B cell (primary cell): ENCODE measurements around the gene NUBPL. TPM values are rescaled to one million over a fixed set of nuclear protein-coding genes. Genes with fewer than 3 reads are reported as not detected.

Experiments used
- ATAC-seq: fragments of 200-7000 bp; cut with Tn5 transposase; one replicate; pipeline ENCODE4 v1.10.0; 2021; ENCODE audit warnings: low read depth, mild to moderate bottlenecking, moderate number of reproducible peaks, moderate library complexity
- CTCF ChIA-PET: fragments of 350-600 bp; sonication (Branson Sonifier 250); formaldehyde crosslinking; loops from one replicate; lab custom pipeline; 2021; ENCODE audit warnings: antibody characterized with exemption, inconsistent platforms; lab: Charles Lee
- POLR2A ChIA-PET: fragments of 350-600 bp; sonication (Branson Sonifier 250); formaldehyde crosslinking; loops from one replicate; lab custom pipeline; 2021; ENCODE audit warnings: antibody characterized with exemption; lab: Charles Lee
- DNase-seq: peaks from one replicate; pipeline ENCODE4 v3.0.0; 2013
- H2AFZ ChIP-seq: 2 replicates; pipeline ENCODE4 v1.6.1; 2012; ENCODE audit warnings: mild to moderate bottlenecking, low read depth, low read length; ENCODE audit not compliant: insufficient read depth, poor library complexity, severe bottlenecking
- H3K27ac ChIP-seq, 2 donors: 1 replicate in 1 of 2; 2 replicates in 1 of 2; pipeline ENCODE4 v1.5.1; 2012 to 2013; ENCODE audit warnings: low read length in 2 of 2, mild to moderate bottlenecking in 2 of 2, moderate library complexity in 1 of 2
- H3K27me3 ChIP-seq, 4 experiments: fragments of 200-600 bp in 1 of 4; sonication (generic) in 1 of 4; replicated peaks in 1 of 4; 1 replicate in 2 of 4; 2 replicates in 2 of 4; pipeline versions ENCODE4 v1.6.1 to v1.7.0; 2013 to 2016; ENCODE audit warnings: low read length in 3 of 4, mild to moderate bottlenecking in 2 of 4, mixed read lengths in 1 of 4, moderate library complexity in 1 of 4; ENCODE audit not compliant: insufficient read depth in 4 of 4, control insufficient read depth in 3 of 4; ENCODE audit errors: control extremely low read depth in 1 of 4
- H3K36me3 ChIP-seq, 2 experiments: replicated peaks in 1 of 2; 1 replicate in 1 of 2; 2 replicates in 1 of 2; pipeline versions ENCODE4 v1.6.1 to v1.7.1; 2013; ENCODE audit warnings: low read length in 1 of 2; ENCODE audit not compliant: insufficient read depth in 2 of 2, control insufficient read depth in 1 of 2; ENCODE audit errors: control extremely low read depth in 1 of 2, extremely low read depth in 1 of 2
- H3K4me1 ChIP-seq, 2 donors: fragments of 200-600 bp in 1 of 2; sonication (generic) in 1 of 2; 1 replicate in 1 of 2; 2 replicates in 1 of 2; pipeline versions ENCODE4 v1.5.1 to v1.6.1; 2013 to 2017; ENCODE audit warnings: low read length in 2 of 2; ENCODE audit not compliant: control insufficient read depth in 2 of 2, insufficient read depth in 2 of 2
- H3K4me2 ChIP-seq: replicated peaks from 2 replicates; pipeline ENCODE3; 2012; ENCODE audit warnings: mild to moderate bottlenecking, low read depth, low read length; ENCODE audit not compliant: poor library complexity, severe bottlenecking
- H3K4me3 ChIP-seq, 5 experiments: fragments of 200-600 bp in 1 of 5; sonication (generic) in 1 of 5; 1 replicate in 3 of 5; 2 replicates in 2 of 5; pipeline versions ENCODE4 v1.5.1 to v1.7.0; 2011 to 2016; ENCODE audit warnings: low read length in 4 of 5, mild to moderate bottlenecking in 4 of 5, low read depth in 2 of 5, control low read depth in 1 of 5, moderate library complexity in 1 of 5; ENCODE audit not compliant: insufficient read depth in 1 of 5; ENCODE audit errors: control extremely low read depth in 1 of 5, extremely low read depth in 1 of 5
- H3K79me2 ChIP-seq: fragments of 200-600 bp; sonication (generic); one replicate; pipeline ENCODE4 v1.6.0; 2016; ENCODE audit warnings: low read length; ENCODE audit not compliant: control insufficient read depth, insufficient read depth
- H3K9ac ChIP-seq: fragments of 200-600 bp; sonication (generic); 2 replicates; pipeline ENCODE4 v1.6.1; 2017; ENCODE audit warnings: mild to moderate bottlenecking, low read length, moderate library complexity
- H3K9me3 ChIP-seq, 3 donors: one replicate each; pipeline versions ENCODE4 v1.6.1 to v1.7.1; 2013; ENCODE audit warnings: low read length in 2 of 3; ENCODE audit not compliant: control insufficient read depth in 2 of 3, insufficient read depth in 1 of 3; ENCODE audit errors: control extremely low read depth in 1 of 3
- H4K20me1 ChIP-seq: 2 replicates; pipeline ENCODE4 v1.6.0; 2012; ENCODE audit warnings: mild to moderate bottlenecking, low read length; ENCODE audit not compliant: insufficient read depth, control insufficient read depth, poor library complexity, severe bottlenecking
- H3K27ac Mint-ChIP-seq: one replicate; pipeline ENCODE4 v1.8.0; 2021; ENCODE audit warnings: mixed read lengths
- H3K27me3 Mint-ChIP-seq: one replicate; pipeline ENCODE4 v1.8.0; 2021; ENCODE audit warnings: mixed read lengths
- H3K4me1 Mint-ChIP-seq: one replicate; pipeline ENCODE4 v1.8.0; 2021; ENCODE audit warnings: mixed read lengths
- H3K4me3 Mint-ChIP-seq: one replicate; pipeline ENCODE4 v1.8.0; 2021; ENCODE audit warnings: mixed read lengths
- H3K9me3 Mint-ChIP-seq: one replicate; pipeline ENCODE4 v1.8.0; 2022; ENCODE audit warnings: mixed read lengths; ENCODE audit not compliant: insufficient read depth
- EZH2 ChIP-seq: IDR thresholded peaks from 2 replicates; pipeline ENCODE4 v1.6.1; 2012; ENCODE audit warnings: borderline replicate concordance, low read depth, mild to moderate bottlenecking, moderate library complexity, low read length; ENCODE audit not compliant: insufficient read depth, poor library complexity, severe bottlenecking
- WGBS: methylation state at CpG from one replicate; pipeline ENCODE4 v1.1.5; 2013; ENCODE audit warnings: missing lambda C conversion rate; ENCODE audit not compliant: insufficient coverage; 5-methylcytosine and 5-hydroxymethylcytosine counted together
- intact Hi-C: fragments of 100-400 bp; cut with micrococcal nuclease; formaldehyde crosslinking; loops from one replicate; pipeline ENCODE4 v1.10.0; 2022
- polyA plus RNA-seq: library from polyadenylated mRNA; depleted of rRNA; stranded (reverse); fragments of >200 nt; gene quantifications from 2 replicates; pipeline ENCODE4 v1.2.3, GENCODE V29; 2012
- total RNA-seq, 2 donors: library from RNA; stranded (reverse); fragments of 120-200 nt in 1 of 2; gene quantifications; 1 replicate in 1 of 2; 2 replicates in 1 of 2; pipeline versions ENCODE4 v1.2.3 to v1.2.4, GENCODE V29; 2013 to 2022
- TF ChIP-seq, protein P1 (sequence below): fragments of 200-600 bp; IDR thresholded peaks from one replicate; pipeline ENCODE4 v1.8.0; 2022; ENCODE audit warnings: antibody characterized with exemption, mild to moderate bottlenecking

The NUBPL gene
- total and polyA plus RNA-seq, 2 donors (not counting 1 experiment from before 2014, with no cell fraction given) = 1.9 to 14.2 TPM

DNA sequence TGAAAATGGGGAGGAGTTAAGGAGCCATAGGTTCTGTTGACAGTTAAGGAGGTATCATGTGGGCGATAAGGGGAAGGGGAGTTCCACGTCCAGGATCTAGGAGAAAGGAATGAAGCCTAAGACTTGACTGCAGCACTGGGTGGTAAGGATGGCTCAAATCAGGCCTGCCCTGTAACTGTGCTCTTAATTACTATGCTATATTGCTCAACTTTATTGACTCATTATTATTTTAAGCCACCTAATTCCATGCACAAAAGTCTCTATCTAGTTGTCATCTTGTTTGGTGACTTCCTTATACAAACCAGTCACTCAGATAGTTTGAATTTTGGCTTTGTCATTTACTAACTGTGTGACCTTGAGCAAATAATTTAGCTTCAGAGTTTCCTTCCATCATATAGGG is 273.8 kb downstream of the NUBPL start:
- CTCF ChIA-PET = no interaction called here

DNA sequence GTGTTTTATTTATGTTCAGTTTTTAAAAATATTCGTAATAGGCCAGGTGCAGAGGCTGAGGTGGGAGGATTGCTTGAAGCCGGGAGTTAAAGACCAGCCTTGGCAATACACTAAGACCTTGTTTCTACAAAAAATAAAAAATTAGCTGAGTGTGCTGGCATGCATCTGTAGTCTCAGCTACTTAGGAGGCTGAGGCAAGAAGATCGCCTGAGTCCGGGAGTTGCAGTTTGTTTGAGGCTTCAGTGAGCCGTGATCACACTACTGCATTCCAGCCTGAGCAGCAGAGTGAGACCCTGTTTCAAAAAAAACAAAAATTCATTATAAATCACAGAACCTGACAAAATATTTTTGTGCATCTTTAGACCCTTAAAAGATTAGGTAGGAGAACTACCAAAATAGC is 275.8 kb downstream of the NUBPL start:
- peaks cover 2% of the 10 kb centered on the region in 2 experiments for H3K36me3 ChIP-seq
- no peak overlapping the region for H3K9ac ChIP-seq
- Mint-ChIP-seq H3K27ac (no peak overlapping the region), H3K9me3 (peaks cover 2% of the 10 kb centered on the region), H3K4me1 (no peaks in the 10 kb centered on the region), H3K27me3 (no peaks in the 10 kb centered on the region), H3K4me3 (no peak overlapping the region)
- H4K20me1 ChIP-seq = no peaks in the 10 kb centered on the region
- ATAC-seq (no peak), DNase-seq (no peak)
- no peak overlapping the region for H3K4me3 ChIP-seq
- H3K27ac ChIP-seq = no peak overlapping the region
- no peaks in the 10 kb centered on the region for H3K27me3 ChIP-seq
- intact Hi-C loops = no loop called here
- TF ChIP-seq, protein P1, sequence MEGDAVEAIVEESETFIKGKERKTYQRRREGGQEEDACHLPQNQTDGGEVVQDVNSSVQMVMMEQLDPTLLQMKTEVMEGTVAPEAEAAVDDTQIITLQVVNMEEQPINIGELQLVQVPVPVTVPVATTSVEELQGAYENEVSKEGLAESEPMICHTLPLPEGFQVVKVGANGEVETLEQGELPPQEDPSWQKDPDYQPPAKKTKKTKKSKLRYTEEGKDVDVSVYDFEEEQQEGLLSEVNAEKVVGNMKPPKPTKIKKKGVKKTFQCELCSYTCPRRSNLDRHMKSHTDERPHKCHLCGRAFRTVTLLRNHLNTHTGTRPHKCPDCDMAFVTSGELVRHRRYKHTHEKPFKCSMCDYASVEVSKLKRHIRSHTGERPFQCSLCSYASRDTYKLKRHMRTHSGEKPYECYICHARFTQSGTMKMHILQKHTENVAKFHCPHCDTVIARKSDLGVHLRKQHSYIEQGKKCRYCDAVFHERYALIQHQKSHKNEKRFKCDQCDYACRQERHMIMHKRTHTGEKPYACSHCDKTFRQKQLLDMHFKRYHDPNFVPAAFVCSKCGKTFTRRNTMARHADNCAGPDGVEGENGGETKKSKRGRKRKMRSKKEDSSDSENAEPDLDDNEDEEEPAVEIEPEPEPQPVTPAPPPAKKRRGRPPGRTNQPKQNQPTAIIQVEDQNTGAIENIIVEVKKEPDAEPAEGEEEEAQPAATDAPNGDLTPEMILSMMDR = no peak
- TF ChIP-seq EZH2 = no peak
- no peaks in the 10 kb centered on the region for H3K79me2 ChIP-seq
- H3K4me1 ChIP-seq = no peaks in the 10 kb centered on the region
- POLR2A ChIA-PET = no interaction called here
- no peaks in the 10 kb centered on the region for H3K9me3 ChIP-seq
- CTCF ChIA-PET = no interaction called here
- H2AFZ ChIP-seq = no peak overlapping the region
- WGBS = 97% methylated on average over 3 of the region's 5 CpGs
- no peak overlapping the region for H3K4me2 ChIP-seq

More for the DNA sequence above, 273.8 kb downstream of the NUBPL start:
- DNase-seq = no peak
- H3K9ac ChIP-seq = no peak overlapping the region
- no peaks in the 10 kb centered on the region for H4K20me1 ChIP-seq
- H3K4me3 ChIP-seq = no peak overlapping the region
- Mint-ChIP-seq H3K4me3 (no peak overlapping the region), H3K27me3 (no peaks in the 10 kb centered on the region), H3K9me3 (peaks cover 2% of the 10 kb centered on the region), H3K27ac (no peak overlapping the region), H3K4me1 (no peaks in the 10 kb centered on the region)
- ATAC-seq = no peak
- 100% methylated on average over 1 of the region's 2 CpGs for WGBS
- POLR2A ChIA-PET = no interaction called here
- H3K36me3 ChIP-seq = peaks cover 2% of the 10 kb centered on the region in 2 experiments
- H3K9me3 ChIP-seq = no peaks in the 10 kb centered on the region
- H3K27ac ChIP-seq = no peak overlapping the region
- no peaks in the 10 kb centered on the region for H3K4me1 ChIP-seq
- H3K4me2 ChIP-seq = no peak overlapping the region
- H3K79me2 ChIP-seq = no peaks in the 10 kb centered on the region
- no peaks in the 10 kb centered on the region for H3K27me3 ChIP-seq
- intact Hi-C loops = no loop called here
- no peak overlapping the region for H2AFZ ChIP-seq
- TF ChIP-seq, protein P1 = no peak
- TF ChIP-seq EZH2 = no peak
